IPS DF 4.7 (cell line): ENCODE results near the gene B4GALT3.

ENCODE experiments used
- DNase-seq: peaks from one replicate; pipeline ENCODE4 v3.0.0-alpha.2; 2013; ENCODE audit warnings: low spot score; ENCODE audit errors: extremely low read depth

B4GALT3 gene

DNA sequence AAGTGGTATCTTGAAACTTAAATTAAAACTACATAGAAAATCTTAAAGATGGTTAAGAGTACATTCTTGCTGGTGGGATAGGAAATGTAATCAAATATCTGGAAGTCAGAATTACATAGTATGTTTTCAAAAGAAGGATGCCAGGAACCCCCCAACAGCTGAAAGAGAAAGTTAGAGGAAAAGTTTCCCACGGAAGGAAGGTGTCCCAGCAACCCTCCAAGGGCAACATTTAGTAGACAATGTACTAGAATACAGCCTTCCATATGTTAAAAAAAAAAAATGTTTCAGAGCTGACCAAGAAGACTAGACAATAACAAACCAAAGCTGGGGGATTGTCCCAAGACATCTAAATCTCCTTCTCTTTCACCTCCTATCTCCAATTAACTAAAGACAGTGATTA, 47.0 kb downstream of the B4GALT3 start:
- no peak for DNase-seq

DNA sequence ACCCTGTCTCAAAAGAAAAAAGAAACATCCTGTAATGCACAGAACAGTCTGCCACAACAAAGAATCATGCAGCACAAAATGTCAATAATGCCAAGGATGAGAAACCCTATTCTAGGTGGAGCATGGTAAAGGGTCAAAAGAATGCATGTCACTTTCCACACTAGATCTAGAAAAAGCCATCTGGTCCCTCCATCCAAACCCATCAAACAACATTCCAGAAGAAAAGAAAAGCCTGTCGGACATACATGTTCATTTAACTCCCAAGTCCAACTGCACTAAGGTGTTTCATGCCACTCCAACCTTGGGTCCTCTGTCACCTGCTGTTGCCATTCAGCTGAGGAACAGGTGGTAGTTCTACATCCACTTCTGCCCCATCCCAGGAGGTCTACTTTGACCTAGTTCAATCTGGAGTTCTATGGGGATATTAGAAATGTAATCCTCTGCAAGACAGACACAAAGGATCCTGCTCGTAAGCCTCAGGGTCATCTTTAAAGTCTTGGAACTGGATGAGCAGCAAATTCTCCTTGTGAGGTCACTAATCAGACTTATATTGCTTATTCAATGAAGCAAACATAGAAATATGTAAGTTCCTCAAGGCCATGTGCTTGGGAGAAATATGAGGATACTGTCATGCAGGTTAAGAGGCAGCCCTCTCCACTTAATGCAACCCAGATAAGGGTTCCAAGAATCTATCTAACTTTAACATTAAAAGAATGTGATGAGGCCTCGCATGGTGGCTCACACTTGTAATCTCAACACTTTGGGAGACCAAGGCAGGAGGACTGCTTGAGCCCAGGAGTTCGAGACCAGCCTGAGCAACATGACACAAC, 48.5 kb downstream of the B4GALT3 start:
- DNase-seq, result no peak

DNA sequence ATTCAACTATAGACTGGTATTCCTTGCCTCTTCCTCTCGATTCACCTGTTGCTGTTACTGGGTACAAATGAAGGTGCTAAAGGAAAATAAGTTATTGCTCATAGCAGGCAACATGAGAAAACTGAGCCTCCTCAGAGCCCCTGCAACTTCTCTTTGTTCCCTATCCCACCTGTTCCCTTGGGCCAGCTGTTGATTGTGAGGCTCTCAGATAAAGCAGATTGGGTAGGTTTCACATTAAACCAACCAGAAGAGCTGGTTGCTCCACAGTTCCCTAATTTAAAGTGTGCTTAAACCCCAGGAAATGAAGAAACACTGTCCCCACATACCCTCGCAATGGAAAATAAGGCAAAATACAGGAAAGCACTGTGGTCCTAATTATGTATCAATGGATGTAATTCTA, 49.7 kb downstream of the B4GALT3 start:
- DNase-seq, result no peak

DNA sequence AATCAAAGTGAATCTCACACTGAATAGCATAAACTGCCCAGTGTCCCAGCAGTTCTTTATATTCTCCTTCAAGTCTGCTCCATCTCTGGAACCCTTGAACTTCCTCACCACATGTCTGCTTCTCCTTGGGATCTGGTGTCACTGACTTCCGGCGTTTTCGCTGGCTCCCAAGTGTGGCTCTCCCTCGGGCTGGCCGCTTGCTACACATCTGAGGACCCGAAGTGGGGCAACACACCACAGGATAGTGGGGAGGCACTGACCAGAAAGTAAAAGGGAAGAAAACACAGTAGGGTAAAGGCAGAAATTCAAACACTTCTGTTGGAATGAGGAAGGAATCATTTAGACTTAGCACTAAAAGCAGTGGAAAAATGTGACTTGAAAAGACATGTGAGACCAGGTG, 54.3 kb downstream of the B4GALT3 start:
- DNase-seq, result no peak

DNA sequence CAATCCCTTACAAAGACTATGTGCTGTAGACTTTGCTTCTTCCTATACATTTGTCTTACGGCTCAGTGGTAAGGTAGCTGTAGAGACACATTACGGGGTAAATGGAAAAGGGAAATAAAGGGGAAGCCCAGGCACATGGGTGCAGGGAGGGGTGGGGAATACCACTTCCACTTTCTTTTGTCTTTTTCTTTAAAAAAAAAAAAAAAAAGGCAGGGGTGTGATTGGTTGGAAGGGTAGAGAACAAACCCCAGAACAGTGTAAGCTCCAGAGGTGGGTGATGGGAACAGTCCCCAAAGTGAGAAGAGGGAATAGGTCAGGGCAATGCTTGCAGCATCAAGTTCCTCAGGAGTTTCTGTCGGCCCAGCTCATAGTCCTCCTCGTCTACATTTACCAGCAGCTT, 55.5 kb downstream of the B4GALT3 start:
- DNase-seq, result no peak
